H1 (cell line): ENCODE data around the gene CACNA1C. TPM values are rescaled to one million over a fixed set of nuclear protein-coding genes. Genes with fewer than 3 reads are reported as not detected.

ENCODE experiments used
- CTCF ChIA-PET: fragments of 300-600 bp; sonication (Branson Sonifier 250); formaldehyde crosslinking; loops from one replicate; lab custom pipeline; 2021; ENCODE audit not compliant: partially characterized antibody; lab: Charles Lee
- POLR2A ChIA-PET: fragments of 300-600 bp; sonication (Branson Sonifier 250); formaldehyde crosslinking; loops from one replicate; lab custom pipeline; 2021; ENCODE audit warnings: inconsistent platforms; ENCODE audit not compliant: partially characterized antibody; lab: Charles Lee
- DNase-seq, 2 experiments: peaks; one replicate each; pipeline versions ENCODE4 v3.0.0 to v3.0.0-alpha.2; 2010 to 2022; ENCODE audit warnings: low spot score in 2 of 2, low read depth in 1 of 2, mixed read lengths in 1 of 2
- FAIRE-seq: peaks from 2 replicates; lab custom pipeline; 2011; peaks lifted over from hg19 to GRCh38; lab: Jason Lieb, UNC
- H2AFZ ChIP-seq: 2 replicates; pipeline ENCODE4 v1.8.1; 2012; ENCODE audit warnings: low read length, inconsistent platforms
- H2AK5ac ChIP-seq: 2 replicates; pipeline ENCODE4 v1.6.1; 2013; ENCODE audit warnings: low read depth, low read length
- H2BK120ac ChIP-seq: replicated peaks from 2 replicates; pipeline ENCODE3; 2013; ENCODE audit warnings: low read depth, low read length, inconsistent platforms
- H2BK12ac ChIP-seq: 2 replicates; pipeline ENCODE4 v1.6.1; 2013; ENCODE audit warnings: low read depth, low read length
- H2BK15ac ChIP-seq: 2 replicates; pipeline ENCODE4 v1.6.1; 2013; ENCODE audit warnings: low read length
- H2BK20ac ChIP-seq: 2 replicates; pipeline ENCODE4 v1.6.1; 2013; ENCODE audit warnings: low read length
- H2BK5ac ChIP-seq: 2 replicates; pipeline ENCODE4 v1.6.1; 2013; ENCODE audit warnings: low read depth, low read length
- H3K14ac ChIP-seq: 2 replicates; pipeline ENCODE4 v1.6.1; 2013; ENCODE audit warnings: inconsistent platforms; ENCODE audit not compliant: insufficient read length
- H3K18ac ChIP-seq: 2 replicates; pipeline ENCODE4 v1.6.1; 2013; ENCODE audit warnings: low read length; ENCODE audit errors: extremely low read depth
- H3K23ac ChIP-seq: 2 replicates; pipeline ENCODE4 v1.6.1; 2013; ENCODE audit warnings: inconsistent platforms; ENCODE audit not compliant: insufficient read length
- H3K23me2 ChIP-seq: 2 replicates; pipeline ENCODE4 v1.6.1; 2013; ENCODE audit warnings: low read depth, low read length
- H3K27ac ChIP-seq: 2 replicates; pipeline ENCODE4 v1.6.1; 2011; ENCODE audit warnings: low read depth, low read length, inconsistent platforms
- H3K27me3 ChIP-seq, 4 experiments: replicated peaks in 1 of 4; 1 replicate in 1 of 4; 2 replicates in 3 of 4; pipeline versions ENCODE4 v1.6.1 to v1.8.1; 2011 to 2013; ENCODE audit warnings: low read length in 3 of 4, mild to moderate bottlenecking in 3 of 4, inconsistent platforms in 2 of 4, mixed read lengths in 2 of 4, moderate library complexity in 1 of 4; ENCODE audit not compliant: control insufficient read depth in 3 of 4, insufficient read depth in 3 of 4; ENCODE audit errors: extremely low read depth in 1 of 4
- H3K36me3 ChIP-seq, 4 experiments: 2 replicates each; pipeline versions ENCODE4 v1.6.1 to v1.8.1; 2011 to 2013; ENCODE audit warnings: mild to moderate bottlenecking in 4 of 4, low read length in 3 of 4, moderate library complexity in 2 of 4, control low read depth in 1 of 4, inconsistent platforms in 1 of 4; ENCODE audit not compliant: insufficient read depth in 4 of 4, control insufficient read depth in 2 of 4
- H3K4ac ChIP-seq: replicated peaks from 2 replicates; pipeline ENCODE3; 2013; ENCODE audit warnings: low read length, low read depth, mixed read lengths, inconsistent platforms; ENCODE audit not compliant: insufficient read length
- H3K4me1 ChIP-seq, 4 experiments: replicated peaks in 1 of 4; 1 replicate in 1 of 4; 2 replicates in 3 of 4; pipeline versions ENCODE4 v1.6.1 to v1.8.1; 2011 to 2013; ENCODE audit warnings: low read length in 3 of 4, inconsistent platforms in 2 of 4, mixed read lengths in 1 of 4; ENCODE audit not compliant: insufficient read depth in 4 of 4, control insufficient read depth in 3 of 4
- H3K4me2 ChIP-seq, 2 experiments: 2 replicates each; pipeline versions ENCODE4 v1.6.1 to v1.8.1; 2011 to 2013; ENCODE audit warnings: low read depth in 2 of 2, low read length in 2 of 2, control low read depth in 1 of 2, inconsistent platforms in 1 of 2, mild to moderate bottlenecking in 1 of 2; ENCODE audit not compliant: insufficient read depth in 1 of 2
- H3K4me3 ChIP-seq, 4 experiments: fragments of 200-600, 300-600 bp in 1 of 4; sonication (generic), shearing (Covaris generic), sonication (Bioruptor Twin) in 1 of 4; 2 replicates each; pipeline versions ENCODE4 v1.5.1 to v1.8.1; 2011 to 2016; ENCODE audit warnings: low read length in 4 of 4, low read depth in 3 of 4, control low read depth in 2 of 4, inconsistent platforms in 2 of 4, mild to moderate bottlenecking in 2 of 4, mixed read lengths in 1 of 4, moderate library complexity in 1 of 4; ENCODE audit not compliant: insufficient read depth in 2 of 4; ENCODE audit errors: extremely low read depth in 1 of 4
- H3K56ac ChIP-seq: replicated peaks from 2 replicates; pipeline ENCODE3; 2013; ENCODE audit warnings: low read depth, mild to moderate bottlenecking, mixed read lengths, low read length, inconsistent platforms; ENCODE audit not compliant: insufficient read length
- H3K79me1 ChIP-seq: 2 replicates; pipeline ENCODE4 v1.6.1; 2013; ENCODE audit warnings: low read depth, low read length, control low read depth
- H3K79me2 ChIP-seq, 2 experiments: 2 replicates each; pipeline versions ENCODE4 v1.6.1 to v1.8.1; 2012 to 2013; ENCODE audit warnings: low read length in 2 of 2, mild to moderate bottlenecking in 2 of 2, inconsistent platforms in 1 of 2; ENCODE audit not compliant: insufficient read depth in 2 of 2, control insufficient read depth in 1 of 2
- H3K9ac ChIP-seq, 4 experiments: replicated peaks in 1 of 4; 1 replicate in 1 of 4; 2 replicates in 3 of 4; pipeline versions ENCODE4 v1.6.1 to v1.8.1; 2011 to 2013; ENCODE audit warnings: low read depth in 3 of 4, low read length in 3 of 4, control low read depth in 2 of 4, mild to moderate bottlenecking in 2 of 4, moderate library complexity in 2 of 4, inconsistent platforms in 1 of 4; ENCODE audit errors: extremely low read depth in 1 of 4
- H3K9me3 ChIP-seq, 2 experiments: 2 replicates each; pipeline versions ENCODE4 v1.6.1 to v1.8.1; 2012 to 2013; ENCODE audit warnings: mild to moderate bottlenecking in 2 of 2, moderate library complexity in 2 of 2, control low read depth in 1 of 2, inconsistent platforms in 1 of 2, low read depth in 1 of 2, low read length in 1 of 2, mixed read lengths in 1 of 2; ENCODE audit not compliant: insufficient read depth in 2 of 2
- H4K20me1 ChIP-seq, 2 experiments: replicated peaks in 1 of 2; 2 replicates each; pipeline versions ENCODE3 to v1.8.1; 2011 to 2013; ENCODE audit warnings: inconsistent platforms in 2 of 2, low read length in 2 of 2, mild to moderate bottlenecking in 1 of 2; ENCODE audit not compliant: insufficient read depth in 2 of 2, control insufficient read depth in 1 of 2
- H4K5ac ChIP-seq: 2 replicates; pipeline ENCODE4 v1.6.1; 2013; ENCODE audit warnings: low read length, low read depth, mixed read lengths, inconsistent platforms; ENCODE audit not compliant: insufficient read length
- H4K8ac ChIP-seq: 2 replicates; pipeline ENCODE4 v1.8.0; 2013; ENCODE audit warnings: mild to moderate bottlenecking, moderate library complexity, low read length, inconsistent platforms; ENCODE audit not compliant: insufficient read depth; ENCODE audit errors: extremely low read depth
- H4K91ac ChIP-seq: replicated peaks from 2 replicates; pipeline ENCODE3; 2013; ENCODE audit warnings: low read length, mixed read lengths, inconsistent platforms; ENCODE audit not compliant: insufficient read length
- ASH2L ChIP-seq: fragments of 200-600, 300-600 bp; sonication (generic); IDR thresholded peaks from one replicate; pipeline ENCODE4 v1.7.1; 2017; ENCODE audit warnings: low read length
- ATF2 ChIP-seq: IDR thresholded peaks from 2 replicates; pipeline ENCODE4 v1.6.1; 2012; ENCODE audit warnings: low read length, inconsistent platforms
- ATF3 ChIP-seq: IDR thresholded peaks from 2 replicates; pipeline ENCODE4 v1.6.1; 2011; ENCODE audit warnings: low read depth, mild to moderate bottlenecking, low read length; ENCODE audit not compliant: insufficient read depth
- CHD1 ChIP-seq: IDR thresholded peaks from 2 replicates; pipeline ENCODE4 v1.6.1; 2012; ENCODE audit warnings: low read depth, low read length, improper control_type of control experiment
- EGR1 ChIP-seq: IDR thresholded peaks from 2 replicates; pipeline ENCODE4 v1.6.1; 2011; ENCODE audit warnings: low read depth, low read length, borderline replicate concordance
- HDAC6 ChIP-seq: IDR thresholded peaks from one replicate; pipeline ENCODE4 v1.7.1; 2012; ENCODE audit warnings: low read depth, mild to moderate bottlenecking, inconsistent platforms, low read length, moderate library complexity
- KDM5A ChIP-seq: fragments of 200-600 bp; IDR thresholded peaks from 2 replicates; pipeline ENCODE4 v1.7.1; 2012; ENCODE audit warnings: mild to moderate bottlenecking, low read length, inconsistent platforms, mixed read lengths
- RBBP5 ChIP-seq: IDR thresholded peaks from 2 replicates; pipeline ENCODE4 v1.7.1; 2012; ENCODE audit warnings: low read depth, mild to moderate bottlenecking, inconsistent platforms, low read length, moderate library complexity, borderline replicate concordance
- SIRT6 ChIP-seq: IDR thresholded peaks from one replicate; pipeline ENCODE4 v1.7.1; 2012; ENCODE audit warnings: low read length, inconsistent platforms
- SRF ChIP-seq: IDR thresholded peaks from 2 replicates; pipeline ENCODE4 v1.6.1; 2011; ENCODE audit warnings: mild to moderate bottlenecking, low read depth, low read length, moderate library complexity
- TBP ChIP-seq: IDR thresholded peaks from 2 replicates; pipeline ENCODE4 v1.6.1; 2011; ENCODE audit warnings: low read depth, low read length, improper control_type of control experiment
- TCF12 ChIP-seq: IDR thresholded peaks from 2 replicates; pipeline ENCODE4 v1.6.1; 2011; ENCODE audit warnings: low read depth, mild to moderate bottlenecking, low read length
- WGBS, 2 experiments: shearing (Covaris generic) in 1 of 2; methylation state at CpG; one replicate each; pipeline versions ENCODE4 v1.1.6 to v1.1.7; 2013 to 2015; ENCODE audit warnings: low lambda C conversion rate in 2 of 2, mixed read lengths in 2 of 2, inconsistent platforms in 1 of 2, low coverage in 1 of 2, missing lambda C conversion rate in 1 of 2; ENCODE audit not compliant: insufficient replicate concordance in 2 of 2, insufficient coverage in 1 of 2, insufficient read length in 1 of 2; ENCODE audit errors: extremely low coverage in 1 of 2, missing lambda C conversion rate in 1 of 2; 5-methylcytosine and 5-hydroxymethylcytosine counted together
- polyA plus RNA-seq, 7 experiments: library from polyadenylated mRNA; depleted of rRNA in 3 of 7; stranded (reverse) in 5 of 7; unstranded in 2 of 7; fragments of >200 nt in 5 of 7; fragments of 200-250 nt in 2 of 7; gene quantifications; 1 replicate in 5 of 7; 2 replicates in 1 of 7; 4 replicates in 1 of 7; pipeline versions ENCODE4 v1.2.1 to v1.2.3, GENCODE V29; 2011 to 2013; ENCODE audit warnings: missing spikeins in 2 of 7, mixed read lengths in 2 of 7
- total RNA-seq: library from RNA; stranded (reverse); fragmentation: NEBNext Ultra II Directional; extraction: Animal tissue kit (Norgen Biotek cat#: 25700); gene quantifications from 2 replicates; pipeline ENCODE4 v1.2.1, GENCODE V29; 2021
- TF ChIP-seq, protein P1 (sequence below): IDR thresholded peaks from 2 replicates; pipeline ENCODE4 v1.6.1; 2012; ENCODE audit warnings: inconsistent platforms

The CACNA1C gene
- total and polyA plus RNA-seq, 2 of the 8 experiments (the other 6 are each of a cell fraction or from before 2014, with no cell fraction given) = 1.3 TPM

GRCh38 chr12:2247120-2247519, 194.3 kb downstream of the CACNA1C start:
- Histone ChIP-seq H3K14ac (no peak overlapping the region), H3K79me1 (no peaks in the 10 kb centered on the region), H3K9ac (no peak overlapping the region), H3K23me2 (no peaks in the 10 kb centered on the region), H3K9me3 (no peaks in the 10 kb centered on the region), H4K8ac (no peak overlapping the region), H3K4me2 (no peak overlapping the region), H3K4me3 (no peak overlapping the region), H2BK20ac (no peak overlapping the region), H2AK5ac (no peak overlapping the region), H4K20me1 (no peaks in the 10 kb centered on the region), H2AFZ (no peak overlapping the region), H4K91ac (no peak overlapping the region), H3K18ac (no peak overlapping the region), H2BK120ac (no peak overlapping the region), H3K4ac (no peak overlapping the region), H3K27ac (no peak overlapping the region), H3K23ac (no peak overlapping the region), H3K56ac (no peak overlapping the region), H3K36me3 (no peaks in the 10 kb centered on the region), H3K27me3 (no peaks in the 10 kb centered on the region), H4K5ac (no peak overlapping the region), H2BK5ac (no peak overlapping the region), H2BK12ac (no peak overlapping the region), H3K4me1 (peaks cover 10 to 28% (median 25%) of the 10 kb centered on the region in 4 experiments), H2BK15ac (no peak overlapping the region), H3K79me2 (no peaks in the 10 kb centered on the region)
- FAIRE-seq (no peak), DNase-seq (no peak)
- WGBS, 2 experiments = 90% methylated on average over 7 of the region's 7 CpGs; no CpG with 5 or more reads in 1 of the 2 experiments
- ChIA-PET CTCF (interaction anchor here (0.9 to 1.7 kb wide), 4 partner anchors 37 to 214 kb away, joined by 3 to 5 read pairs (median 3); no protein-coding TSS in a partner anchor), POLR2A (interaction anchor here (0.7 kb wide), 1 partner anchor 182 kb away, joined by 3 read pairs; no protein-coding TSS in a partner anchor)
- TF ChIP-seq KDM5A (no peak), SIRT6 (no peak), TCF12 (no peak), ATF3 (no peak), ATF2 (no peak), ASH2L (no peak), CHD1 (no peak), RBBP5 (no peak), TBP (no peak), EGR1 (no peak), HDAC6 (no peak), SRF (no peak)
- TF ChIP-seq, protein P1, sequence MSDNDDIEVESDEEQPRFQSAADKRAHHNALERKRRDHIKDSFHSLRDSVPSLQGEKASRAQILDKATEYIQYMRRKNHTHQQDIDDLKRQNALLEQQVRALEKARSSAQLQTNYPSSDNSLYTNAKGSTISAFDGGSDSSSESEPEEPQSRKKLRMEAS = no peak
